NCI-H345 treated with DMSO at 0.1 percent for 48 hours (cell line): Measurements from ENCODE around the gene CYBC1.
"Not testable (repeated sequence)": the region's sequence is repeated elsewhere in the genome, so short reads cannot be mapped to it uniquely, and the experiment has no call there.

Experiments
- DNase-seq: peaks from one replicate; lab custom pipeline; 2025; ENCODE audit not compliant: unreplicated experiment; lab: John Stamatoyannopoulos, UW

CYBC1 gene

GRCh38 chr17:82479602-82480001, 29.1 kb upstream of the CYBC1 start:
- no peak for DNase-seq

- DNase-seq: no peak
These were observed 27.4 kb upstream of the CYBC1 start for GRCh38 chr17:82477934-82478333.

GRCh38 chr17:82475458-82475857, 24.9 kb upstream of the CYBC1 start:
- no peak for DNase-seq

- no peak for DNase-seq
These were observed 23.9 kb upstream of the CYBC1 start for GRCh38 chr17:82474223-82475010.

- no peak for DNase-seq
These were observed 19.5 kb upstream of the CYBC1 start for GRCh38 chr17:82470065-82470464.

- no peak for DNase-seq
These were observed 18.1 kb upstream of the CYBC1 start for GRCh38 chr17:82468692-82469091.

GRCh38 chr17:82465023-82465603, 14.6 kb upstream of the CYBC1 start:
- no peak for DNase-seq

GRCh38 chr17:82464567-82464929, 14.0 kb upstream of the CYBC1 start:
- DNase-seq: no peak

GRCh38 chr17:82463925-82464566, 13.5 kb upstream of the CYBC1 start:
- no peak for DNase-seq

- DNase-seq: no peak
These were observed 12.8 kb upstream of the CYBC1 start for GRCh38 chr17:82463391-82463790.

GRCh38 chr17:82461827-82462524, 11.4 kb upstream of the CYBC1 start:
- no peak for DNase-seq

GRCh38 chr17:82459936-82460335, 9.4 kb upstream of the CYBC1 start:
- DNase-seq: not testable (repeated sequence)

GRCh38 chr17:82458885-82459424, 8.4 kb upstream of the CYBC1 start:
- no peak for DNase-seq

GRCh38 chr17:82458179-82458884, 7.8 kb upstream of the CYBC1 start, which contains the start of gene NARF:
NARF (plus strand) TSS chr17:82458741; CDS start chr17:82458804, 63 bp downstream.
- peak; percentile 99 for DNase-seq

- DNase-seq: peak; percentile 94
These were observed 7.3 kb upstream of the CYBC1 start for GRCh38 chr17:82457929-82458178.

- DNase-seq: no peak
These were observed 6.7 kb upstream of the CYBC1 start for GRCh38 chr17:82457073-82457928.

GRCh38 chr17:82453706-82454105, 3.2 kb upstream of the CYBC1 start:
- not testable (repeated sequence) for DNase-seq

GRCh38 chr17:82453151-82453550, 2.6 kb upstream of the CYBC1 start:
- not testable (repeated sequence) for DNase-seq

GRCh38 chr17:82452162-82452561, 1.6 kb upstream of the CYBC1 start:
- DNase-seq: no peak

- no peak for DNase-seq
These were observed 632 bp downstream of the CYBC1 start for GRCh38 chr17:82449883-82450356.
